ENCODE data around the gene ADH5.
"Not testable (repeated sequence)": the region's sequence is repeated elsewhere in the genome, so short reads cannot be mapped to it uniquely, and the experiment has no call there.

ADH5 gene

DNA sequence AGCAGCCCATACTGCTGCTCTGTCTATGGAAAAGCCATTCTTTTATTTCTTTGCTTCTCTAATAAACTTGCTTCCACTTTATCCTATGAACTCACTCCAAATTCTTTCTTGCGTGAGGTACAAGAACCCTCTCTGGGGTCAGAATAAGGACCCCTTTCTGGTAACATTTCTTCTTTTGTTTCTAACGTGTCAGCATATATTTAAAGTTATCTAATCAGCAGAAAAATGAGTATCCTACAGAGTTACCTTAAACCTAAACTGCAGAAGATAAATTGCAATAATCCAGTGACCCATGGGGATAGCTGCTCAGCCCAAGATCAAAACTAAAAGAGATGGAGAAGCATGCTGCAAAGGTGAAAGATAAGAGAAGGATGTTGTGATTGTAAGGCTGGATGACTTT, 4.0 kb downstream of the ADH5 start:
- DNase-seq (ENCODE audit: low read depth in 2 of 2) = no peak

DNA sequence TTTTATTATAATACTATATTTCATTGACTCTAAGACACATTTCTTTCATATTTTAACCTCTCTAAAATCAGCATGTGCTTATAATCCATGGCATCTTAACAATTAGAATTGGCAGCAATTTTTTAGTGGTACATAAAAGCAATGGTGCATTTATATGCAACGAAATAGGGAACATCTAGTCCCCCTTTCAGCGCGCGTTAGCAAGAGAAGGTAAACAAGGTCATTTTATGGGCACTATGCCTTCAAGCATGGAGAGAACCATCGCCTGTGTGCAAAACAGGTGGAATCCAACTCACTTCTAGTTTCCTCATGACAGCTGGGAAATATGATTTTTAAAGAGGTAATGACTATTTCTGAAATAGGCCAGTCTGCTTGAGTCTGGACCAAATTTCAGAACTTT, 6.4 kb downstream of the ADH5 start:
- DNase-seq (ENCODE audit: low read depth in 2 of 2) = no peak

DNA sequence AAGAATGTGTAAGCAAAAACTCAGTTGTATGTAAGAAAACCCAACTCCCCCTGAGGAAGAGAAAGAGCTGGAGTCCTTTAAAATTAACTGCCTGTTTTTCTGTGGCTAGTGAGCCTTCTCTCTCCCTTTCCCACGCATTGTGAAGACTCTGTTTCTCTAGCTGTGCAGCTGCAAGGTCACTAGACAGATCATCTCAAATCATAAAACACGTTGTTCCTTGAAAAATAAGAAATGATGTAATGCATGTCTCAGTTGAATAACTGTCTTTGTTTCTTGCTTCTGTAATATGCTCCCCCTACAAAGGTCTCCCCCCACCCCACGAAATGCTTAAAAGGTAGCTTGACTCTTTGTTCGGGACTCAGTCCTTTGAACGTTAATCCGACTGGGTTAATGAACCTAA, 7.7 kb downstream of the ADH5 start:
- DNase-seq (ENCODE audit: low read depth in 2 of 2) = not testable (repeated sequence)

DNA sequence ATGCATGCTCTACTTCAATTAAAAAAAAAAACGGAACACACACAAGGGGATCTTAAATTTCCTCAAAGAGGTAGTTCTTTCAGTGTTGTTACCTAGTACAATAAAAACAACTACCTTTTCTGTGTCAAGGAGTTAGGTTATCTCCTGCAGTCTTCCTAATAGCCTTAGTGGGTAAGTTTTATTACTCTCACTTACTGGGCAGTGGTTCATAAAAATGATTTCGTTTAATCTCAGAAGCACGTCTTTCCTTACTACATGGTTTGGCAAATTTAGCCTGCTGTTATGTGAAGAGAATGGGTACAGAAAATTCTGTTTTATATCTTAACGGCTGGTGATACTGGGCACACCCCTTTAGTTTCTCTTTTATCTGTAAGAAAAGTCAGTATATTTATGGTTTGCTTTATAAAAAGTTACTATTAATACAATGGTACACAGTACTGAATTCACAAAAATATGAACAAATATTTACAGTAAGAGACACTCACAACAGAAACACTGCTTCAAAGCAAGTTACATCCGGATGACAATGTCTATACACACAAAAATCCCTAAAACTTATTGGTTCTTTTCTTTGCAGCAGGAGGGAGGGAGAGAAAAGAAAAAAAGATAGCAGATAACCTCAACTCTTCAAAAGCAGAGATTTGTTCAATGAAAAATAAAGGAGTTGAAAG, 8.8 kb downstream of the ADH5 start:
- no peak for DNase-seq (ENCODE audit: low read depth in 2 of 2)

DNA sequence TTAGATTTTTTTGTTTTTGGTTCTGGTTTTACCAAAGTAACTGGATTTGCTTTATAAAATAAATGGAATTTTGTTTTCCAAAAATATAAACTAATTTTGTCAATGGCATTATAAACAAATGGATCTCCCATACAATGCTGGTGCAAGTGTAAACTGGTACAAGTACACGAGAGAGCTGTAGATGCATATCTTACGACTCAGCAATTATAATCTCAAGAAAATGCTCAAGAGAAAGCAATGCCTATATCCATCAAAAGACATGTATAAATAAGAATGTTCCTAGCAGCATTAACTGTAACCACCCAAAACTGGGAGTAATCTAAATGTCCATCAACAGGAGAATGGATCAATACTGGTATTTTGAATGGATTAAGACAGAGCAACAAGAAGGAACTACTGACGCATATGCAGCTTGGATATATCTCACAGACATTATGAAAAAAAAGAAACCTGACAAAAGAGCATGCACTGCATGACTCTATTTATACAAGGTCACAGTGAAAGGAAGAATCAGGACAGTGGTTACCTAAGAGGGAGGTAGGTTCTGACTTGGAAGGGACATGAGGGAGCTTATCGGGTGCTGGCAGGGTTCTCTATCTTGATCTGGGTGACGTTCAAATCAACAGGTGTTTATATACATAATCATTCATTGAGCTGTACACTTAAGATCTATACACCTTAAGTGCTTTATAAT, 9.5 kb downstream of the ADH5 start:
- DNase-seq (ENCODE audit: low read depth in 2 of 2) = no peak

DNA sequence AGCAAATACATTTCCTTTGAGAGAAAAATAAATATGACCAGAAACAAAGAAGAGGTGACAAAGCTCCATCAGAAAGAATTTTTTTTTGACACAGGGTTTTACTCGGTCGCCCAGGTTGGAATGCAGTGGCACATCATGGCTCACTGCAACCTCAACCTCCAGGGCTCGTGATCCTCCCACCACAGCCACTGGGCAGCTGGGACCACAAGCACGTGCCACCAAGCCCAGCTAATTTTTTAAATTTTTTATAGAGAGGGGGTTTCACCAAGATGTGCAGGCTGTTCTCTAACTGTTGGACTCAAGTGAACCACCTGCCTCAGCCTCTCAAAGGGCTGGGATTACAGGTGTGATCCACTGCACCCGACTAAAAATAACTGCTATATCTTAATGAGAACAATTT, 10.3 kb downstream of the ADH5 start:
- DNase-seq (ENCODE audit: low read depth in 2 of 2) = no peak

DNA sequence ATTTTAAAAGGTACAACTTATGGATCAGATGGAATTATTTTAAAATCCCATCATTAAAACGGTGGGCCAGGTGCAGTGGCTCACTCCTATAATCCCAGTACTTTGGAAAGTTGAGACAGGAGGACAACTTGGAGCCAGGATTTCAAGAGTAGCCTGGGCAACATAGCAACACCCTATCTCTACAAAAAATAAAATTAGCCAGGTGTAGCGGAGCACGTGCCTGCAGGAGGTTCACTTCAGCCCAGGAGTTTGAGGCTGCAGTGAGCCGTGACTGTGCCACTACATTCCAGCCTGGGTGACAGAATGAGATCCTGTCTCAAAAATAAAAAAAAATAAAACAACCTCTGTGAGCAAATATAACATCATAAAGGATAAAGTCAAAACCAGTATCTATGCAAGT, 11.4 kb downstream of the ADH5 start:
- no peak for DNase-seq (ENCODE audit: low read depth in 2 of 2)

DNA sequence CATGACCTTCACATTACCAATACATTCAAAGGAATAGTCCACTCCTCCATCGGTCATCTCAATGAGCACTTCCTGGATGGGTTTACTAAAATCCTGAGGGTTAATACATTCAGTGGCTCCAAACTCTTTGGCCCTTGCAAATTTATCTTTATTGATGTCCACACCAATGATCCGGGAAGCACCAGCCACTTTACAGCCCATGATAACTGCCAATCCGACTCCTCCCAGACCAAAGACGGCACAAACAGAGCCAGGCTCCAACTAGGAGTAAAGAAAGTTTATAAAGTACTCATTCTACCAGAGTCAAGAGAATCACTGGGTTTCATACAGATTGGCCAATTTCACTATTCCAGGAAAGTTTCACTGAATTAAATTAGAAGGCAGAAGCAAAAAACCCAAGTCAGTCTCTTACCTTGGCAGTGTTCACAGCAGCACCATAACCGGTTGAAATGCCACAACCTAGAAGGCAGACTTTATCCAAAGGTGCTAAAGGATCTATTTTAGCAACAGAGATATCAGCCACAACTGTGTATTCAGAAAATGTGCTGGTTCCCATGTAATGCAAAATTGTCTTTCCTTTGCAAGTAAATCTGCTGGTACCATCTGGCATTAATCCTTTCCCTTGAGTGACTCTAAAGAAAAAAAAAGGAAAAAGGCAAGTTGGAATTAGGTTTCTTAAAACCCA, 12.2 kb downstream of the ADH5 start:
- no peak for DNase-seq (ENCODE audit: low read depth in 2 of 2)

DNA sequence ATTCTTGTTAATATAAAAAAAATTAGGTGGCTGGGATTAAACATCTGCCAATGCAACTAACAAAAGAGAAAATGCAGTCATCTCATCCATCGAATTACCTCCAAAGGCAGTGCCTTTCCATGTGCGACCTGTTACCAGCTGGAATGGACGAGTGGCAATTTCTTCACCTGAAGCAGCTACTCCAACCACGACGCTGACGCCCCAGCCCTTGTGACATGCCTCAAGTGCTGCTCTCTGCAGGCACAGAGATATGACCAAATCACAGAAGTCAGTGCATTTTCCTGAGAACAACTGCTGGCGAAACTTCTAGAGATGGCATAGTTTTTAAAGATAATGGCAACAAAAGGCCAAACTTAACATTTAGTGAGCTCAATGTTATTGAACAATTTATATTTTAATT, 13.8 kb downstream of the ADH5 start:
- DNase-seq (ENCODE audit: low read depth in 2 of 2) = no peak

DNA sequence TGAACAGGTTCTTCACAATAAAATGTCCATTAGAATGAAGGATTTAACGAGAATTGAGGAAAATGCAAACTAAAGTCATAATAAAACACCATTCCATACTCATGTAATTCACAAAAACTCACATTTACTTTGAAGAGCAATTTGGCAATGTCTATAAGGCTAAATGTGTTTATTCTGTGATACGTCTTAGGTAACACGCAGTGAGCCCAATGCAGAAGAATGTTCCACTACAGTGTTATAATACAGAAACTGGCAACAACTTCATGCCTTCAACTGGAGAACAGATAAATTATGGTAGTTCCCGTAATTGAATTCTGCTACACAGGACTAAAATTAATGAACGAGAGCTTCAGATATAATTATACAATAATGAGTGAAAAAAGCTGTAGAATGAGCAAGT, 17.4 kb downstream of the ADH5 start:
- DNase-seq (ENCODE audit: low read depth in 2 of 2) = no peak

DNA sequence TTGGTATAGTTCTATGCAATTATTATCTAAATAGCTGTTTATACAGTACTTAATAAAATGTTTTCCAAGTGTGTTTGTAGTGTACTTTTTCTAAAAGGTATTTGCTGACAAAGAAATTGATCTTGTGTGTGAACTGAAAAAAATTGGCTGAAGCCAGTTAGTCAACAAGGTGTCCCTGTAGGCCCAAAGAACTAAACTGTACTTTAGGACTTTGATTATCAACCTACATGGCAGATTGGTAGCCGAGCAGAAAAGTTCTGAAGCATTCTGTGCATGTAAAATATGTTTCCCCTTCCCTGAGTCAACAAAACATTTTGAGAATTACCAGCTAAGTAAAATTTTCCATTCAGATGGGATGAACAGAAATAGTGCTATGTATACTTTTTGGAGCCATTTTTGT, 21.0 kb downstream of the ADH5 start:
- DNase-seq (ENCODE audit: low read depth in 2 of 2) = no peak

DNA sequence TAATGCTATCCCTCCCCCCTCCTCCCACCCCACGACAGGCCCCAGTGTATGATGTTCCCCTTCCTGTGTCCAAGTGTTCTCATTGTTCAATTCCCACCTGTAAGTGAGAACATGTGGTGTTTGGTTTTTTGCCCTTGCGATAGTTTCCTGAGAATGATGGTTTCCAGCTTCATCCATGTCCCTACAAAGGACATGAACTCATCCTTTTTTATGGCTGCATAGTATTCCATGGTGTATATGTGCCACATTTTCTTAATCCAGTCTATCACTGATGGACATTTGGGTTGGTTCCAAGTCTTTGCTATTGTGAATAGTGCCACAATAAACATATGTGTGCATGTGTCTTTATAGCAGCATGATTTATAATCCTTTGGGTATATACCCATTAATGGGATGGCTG, 23.1 kb downstream of the ADH5 start:
- DNase-seq (ENCODE audit: low read depth in 2 of 2) = not testable (repeated sequence)

DNA sequence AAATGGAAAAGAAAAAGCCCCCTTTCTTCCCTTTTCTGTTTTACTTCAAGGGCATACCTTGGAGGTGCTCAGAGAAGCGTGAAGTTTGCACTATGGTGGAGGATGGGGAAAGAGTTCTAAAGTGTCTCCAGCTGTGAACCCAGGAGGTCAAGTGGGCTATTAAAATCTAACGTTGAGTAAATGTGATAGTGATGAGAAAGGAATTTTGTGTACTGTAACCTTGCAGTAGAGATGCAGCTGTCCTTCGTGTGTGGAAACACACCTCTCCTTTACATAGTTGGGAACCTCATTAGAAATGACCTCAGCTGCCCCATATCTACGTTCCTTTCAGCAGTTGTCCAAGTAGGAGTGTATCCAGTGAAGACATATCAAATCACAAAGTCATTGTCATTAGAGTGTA, 26.5 kb downstream of the ADH5 start:
- DNase-seq (ENCODE audit: low read depth in 2 of 2) = no peak

DNA sequence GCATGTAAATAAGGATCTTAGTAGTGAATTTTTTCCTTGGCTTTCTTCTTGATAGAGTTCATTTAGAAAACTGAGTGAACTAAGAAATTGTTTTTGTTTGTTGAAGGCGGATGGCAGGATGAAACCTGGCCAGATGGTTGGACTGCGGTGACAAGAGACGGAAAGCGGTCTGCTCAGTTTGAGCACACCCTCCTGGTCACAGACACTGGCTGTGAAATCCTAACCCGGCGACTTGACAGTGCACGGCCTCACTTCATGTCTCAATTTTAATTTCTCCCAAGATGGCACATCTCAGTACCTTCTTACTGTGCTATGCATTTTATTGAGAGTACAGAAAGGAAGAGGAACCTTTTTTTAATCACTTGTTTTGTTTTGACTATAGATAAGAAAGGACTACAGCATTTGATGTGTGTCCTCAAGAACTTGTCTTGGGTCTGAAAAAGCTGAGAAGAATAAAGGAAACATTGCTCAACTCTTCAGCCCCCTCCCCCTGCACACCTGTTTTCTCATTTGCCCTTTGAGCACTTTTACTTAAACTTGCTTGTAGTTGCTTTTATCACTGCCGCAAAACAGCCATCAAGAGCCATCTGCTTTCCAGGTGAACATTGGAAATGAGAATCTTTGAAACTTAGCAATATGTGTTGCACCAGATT, 27.4 kb downstream of the ADH5 start:
- DNase-seq (ENCODE audit: low read depth in 2 of 2) = no peak

DNA sequence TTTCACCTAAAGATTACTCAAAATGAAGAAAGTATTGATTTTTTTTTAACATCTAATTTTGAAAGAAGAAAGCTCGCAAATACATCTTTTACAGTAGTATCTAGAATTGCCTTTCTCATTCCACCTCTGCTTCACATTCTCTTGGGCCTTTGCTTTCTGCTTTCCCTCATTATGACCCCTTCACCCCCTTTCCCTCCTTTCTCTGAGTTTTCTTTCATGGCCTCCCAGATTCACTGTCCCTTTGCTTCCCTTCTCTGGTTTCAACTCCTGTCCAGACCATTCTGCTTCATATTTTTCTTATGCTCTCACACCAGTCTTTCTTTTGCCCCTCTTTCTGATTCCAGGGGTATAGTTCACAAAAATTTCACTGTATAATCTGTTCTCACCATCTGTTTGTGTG, 29.0 kb downstream of the ADH5 start:
- no peak for DNase-seq (ENCODE audit: low read depth in 2 of 2)

DNA sequence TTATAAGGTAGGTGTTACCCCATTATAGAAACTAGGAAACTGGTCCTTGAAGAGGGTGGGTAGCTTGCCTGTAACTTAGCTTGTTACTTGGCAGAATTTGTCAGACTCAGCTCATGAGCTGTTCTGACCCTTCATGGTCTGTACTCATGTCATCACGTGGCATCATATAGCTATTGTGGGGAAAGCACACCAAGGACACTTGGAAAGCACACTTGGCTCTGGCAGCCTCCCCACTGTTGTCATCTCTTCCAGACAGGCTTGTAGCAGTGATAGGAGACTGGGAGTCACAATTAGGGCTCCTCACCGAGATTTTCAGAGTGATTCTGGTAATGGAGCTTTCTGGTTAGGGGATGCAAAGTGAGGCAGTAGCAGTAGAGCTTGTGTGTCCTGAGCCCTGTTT, 30.4 kb downstream of the ADH5 start:
- DNase-seq (ENCODE audit: low read depth in 2 of 2) = no peak

DNA sequence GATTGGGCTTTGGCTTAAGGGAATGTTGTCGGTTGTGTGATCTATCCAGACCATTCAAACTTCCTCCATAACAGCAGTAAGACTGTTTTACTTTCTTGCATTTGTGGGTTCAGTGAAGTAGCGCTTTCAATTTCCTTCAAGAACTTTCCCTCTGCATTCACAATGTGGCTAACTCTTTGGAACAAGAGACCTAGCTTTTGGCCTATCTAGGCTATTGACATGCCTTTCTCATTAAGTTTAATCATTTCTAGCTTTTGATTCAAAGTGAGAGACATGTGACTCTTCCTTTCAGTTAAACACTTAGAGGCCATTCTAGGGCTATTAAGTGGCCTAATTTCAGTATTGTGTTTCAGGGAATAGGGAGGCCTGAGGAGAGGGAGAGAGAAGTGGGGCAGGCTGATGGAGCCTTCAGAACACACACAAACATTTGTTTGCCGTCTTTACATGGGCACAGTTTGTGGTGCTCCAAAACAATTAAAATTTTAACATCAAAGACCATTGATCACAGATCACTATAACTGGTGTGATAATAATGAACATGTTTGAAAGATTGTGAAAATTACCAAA, 34.1 kb downstream of the ADH5 start:
- DNase-seq (ENCODE audit: low read depth in 2 of 2) = no peak

DNA sequence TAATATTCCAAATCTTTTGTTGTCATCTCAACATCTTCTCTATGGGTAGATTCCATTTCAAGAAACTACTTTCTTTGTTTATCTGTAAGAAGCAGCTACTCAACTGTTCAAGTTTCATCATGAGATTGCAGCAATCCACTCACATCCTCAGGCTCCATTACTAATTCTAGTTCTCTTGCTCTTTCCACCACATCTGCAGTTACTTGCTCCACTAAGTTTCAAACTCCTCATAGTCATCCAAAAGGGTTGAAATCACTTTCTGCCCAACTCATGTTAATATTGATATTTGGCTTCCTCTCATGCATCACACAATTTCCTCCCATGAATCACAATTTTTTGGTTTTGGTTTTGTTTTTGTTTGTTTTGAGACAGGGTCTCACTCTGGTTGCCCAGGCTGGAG, 35.7 kb downstream of the ADH5 start:
- no peak for DNase-seq (ENCODE audit: low read depth in 2 of 2)

DNA sequence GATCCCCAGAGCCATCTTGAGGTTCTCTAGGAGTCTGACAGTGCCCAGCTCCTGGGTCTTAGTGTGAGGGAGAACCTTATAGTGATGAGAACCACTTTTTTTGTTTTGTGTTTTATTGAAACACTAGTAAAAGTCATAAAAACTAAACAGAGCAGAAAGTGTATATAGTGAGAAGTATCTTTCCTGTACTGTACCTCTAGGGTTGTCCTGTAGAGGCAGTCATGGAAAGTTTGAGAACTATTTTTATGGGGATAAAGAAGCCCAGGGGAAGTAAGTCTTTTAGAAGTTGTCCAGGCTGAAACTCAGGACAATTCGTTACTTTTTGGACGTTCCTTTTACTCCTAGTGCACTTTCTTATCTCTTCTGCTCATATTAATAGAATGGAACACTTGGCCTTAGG, 40.9 kb downstream of the ADH5 start:
- DNase-seq (ENCODE audit: low read depth in 2 of 2) = no peak

DNA sequence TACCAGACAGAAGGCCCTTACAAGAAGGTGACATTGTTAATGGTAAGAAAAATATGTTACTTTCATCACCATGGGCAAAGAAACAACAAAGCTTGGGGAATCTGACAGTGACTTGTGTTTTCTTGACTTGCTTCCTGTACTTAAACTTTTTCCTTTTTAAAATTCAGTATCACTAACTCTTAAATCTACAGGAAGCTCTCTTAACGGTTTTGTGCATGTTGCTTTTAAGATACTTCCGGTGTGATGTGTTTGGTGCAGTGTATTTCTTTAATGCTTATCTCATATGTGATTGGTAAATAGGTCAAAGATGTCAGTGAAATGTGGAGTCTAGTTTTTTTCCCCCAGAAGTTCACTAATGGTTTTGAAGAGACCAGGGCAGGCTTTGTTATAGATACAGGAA, 45.2 kb downstream of the ADH5 start:
- DNase-seq (ENCODE audit: low read depth in 2 of 2) = no peak

DNA sequence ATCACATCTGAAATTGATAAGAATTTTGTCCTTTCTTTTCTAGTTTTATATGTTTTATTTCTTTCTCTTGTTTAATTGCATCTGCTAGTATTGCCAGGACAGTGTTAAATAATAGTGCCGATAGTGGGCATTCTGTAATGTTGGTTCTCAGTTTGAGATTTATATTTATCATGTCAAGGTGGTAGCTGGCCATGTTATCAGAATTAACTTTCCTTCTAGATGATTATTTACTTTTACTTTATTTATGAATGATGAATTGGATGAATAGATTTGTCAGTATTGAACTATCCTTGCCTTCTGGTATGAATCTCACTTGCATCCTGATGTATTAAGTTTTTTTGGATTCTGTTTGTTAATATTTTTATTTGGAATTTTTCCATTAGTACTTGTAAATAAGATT, 50.4 kb downstream of the ADH5 start:
- DNase-seq (ENCODE audit: low read depth in 2 of 2) = no peak

DNA sequence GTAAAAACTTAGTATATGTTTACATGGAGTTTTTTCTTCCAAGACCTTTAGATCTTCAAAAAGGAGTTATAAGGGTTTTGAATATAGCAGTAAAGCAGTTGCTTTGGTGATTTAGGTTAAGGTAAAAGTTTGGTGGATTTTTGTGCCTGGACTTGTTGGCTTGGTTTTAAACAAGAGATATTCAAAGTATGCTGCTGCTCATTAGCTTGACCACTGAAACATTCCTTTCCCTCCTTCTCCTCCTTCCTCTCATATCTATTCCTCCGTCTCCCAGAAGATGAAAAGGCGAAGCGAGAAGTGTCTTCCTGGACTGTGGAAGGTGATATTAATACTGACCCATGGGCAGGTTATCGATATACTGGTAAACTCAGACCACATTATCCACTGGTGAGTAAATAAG, 54.6 kb downstream of the ADH5 start:
- no peak for DNase-seq (ENCODE audit: low read depth in 2 of 2)

DNA sequence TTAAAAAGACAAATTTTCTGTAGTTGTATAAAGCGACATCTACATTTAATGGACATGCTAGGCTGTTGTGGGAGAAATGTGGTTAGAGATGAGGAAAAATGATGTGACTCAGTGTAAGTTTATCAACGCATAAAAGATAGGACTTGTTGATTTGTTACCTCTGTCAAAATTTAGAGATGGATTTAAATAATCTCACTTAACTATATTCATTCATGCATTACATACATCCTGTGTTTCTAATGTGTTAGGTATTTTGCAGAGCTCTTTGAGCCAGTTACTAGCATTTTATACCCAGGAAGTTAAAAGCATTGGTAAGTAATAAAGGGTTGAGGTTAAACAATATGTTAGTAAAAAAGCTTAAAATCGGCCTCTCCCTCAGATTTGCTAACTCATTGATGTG, 58.7 kb downstream of the ADH5 start:
- DNase-seq (ENCODE audit: low read depth in 2 of 2) = no peak

Measured in fibroblast of skin of left quadriceps (primary cell).